Right lobe of liver (tissue), 6 donors: ENCODE results near the gene CACNA2D3. TPM values are rescaled to one million over a fixed set of nuclear protein-coding genes. Genes with fewer than 3 reads are reported as not detected.

Source experiments
- ATAC-seq, 4 donors: fragments of 200-7000 bp; cut with Tn5 transposase; one replicate each; pipeline ENCODE4 v1.9.1; 2020; ENCODE audit warnings: mild to moderate bottlenecking in 4 of 4, moderate library complexity in 4 of 4
- DNase-seq, 3 donors: peaks; one replicate each; pipeline ENCODE4 v3.0.0-alpha.2; 2020
- H3K27ac ChIP-seq, 3 donors: fragments of 200-600 bp; one replicate each; pipeline ENCODE4 v1.8.0; 2022
- H3K27me3 ChIP-seq, 2 donors: fragments of 200-600 bp; one replicate each; pipeline ENCODE4 v1.8.0; 2022
- H3K36me3 ChIP-seq, 4 donors: fragments of 200-600 bp; sonication (generic) in 1 of 4; one replicate each; pipeline versions ENCODE4 v1.5.1 to v1.8.0; 2017 to 2022; ENCODE audit warnings: control low read depth in 1 of 4
- H3K4me1 ChIP-seq, 4 donors: fragments of 200-600 bp; sonication (generic) in 1 of 4; one replicate each; pipeline versions ENCODE4 v1.5.1 to v1.8.0; 2017 to 2022; ENCODE audit warnings: control low read depth in 1 of 4
- H3K4me3 ChIP-seq, 3 donors: fragments of 200-600 bp; one replicate each; pipeline ENCODE4 v1.8.0; 2022
- H3K9me3 ChIP-seq, 4 donors: fragments of 200-600 bp; sonication (generic) in 1 of 4; one replicate each; pipeline versions ENCODE4 v1.5.1 to v1.8.0; 2017 to 2022; ENCODE audit warnings: control low read depth in 1 of 4
- POLR2A ChIP-seq: fragments of 450-650 bp; IDR thresholded peaks from one replicate; pipeline ENCODE4 v1.6.1; 2017; ENCODE audit warnings: antibody characterized with exemption, mild to moderate bottlenecking
- WGBS: methylation state at CpG from one replicate; pipeline ENCODE4 v1.1.6; 2018; ENCODE audit warnings: low coverage, low lambda C conversion rate; ENCODE audit not compliant: insufficient coverage; ENCODE audit errors: missing lambda C conversion rate; 5-methylcytosine and 5-hydroxymethylcytosine counted together
- intact Hi-C, 2 donors: fragments of 100-400 bp; cut with DNase I; formaldehyde crosslinking; loops; one replicate each; pipeline versions ENCODE4 v1.11.2 to v1.14.1; 2022
- total RNA-seq, 6 experiments: library from RNA; depleted of rRNA in 2 of 6; stranded (reverse); fragments of >200 nt in 2 of 6; fragmentation: NEBNext Ultra II Directional in 3 of 6; extraction: Animal tissue kit (Norgen Biotek cat#: 25700) in 3 of 6; gene quantifications; one replicate each; pipeline versions ENCODE4 v1.1.0 to v1.2.4, GENCODE V29; 2016 to 2023
- TF ChIP-seq, protein P1 (sequence below), 4 donors: fragments of 200-600 bp in 3 of 4; fragments of 450-650 bp in 1 of 4; IDR thresholded peaks; one replicate each; pipeline versions ENCODE4 v1.5.1 to v1.8.0; 2016 to 2022; ENCODE audit warnings: antibody characterized with exemption in 4 of 4, mild to moderate bottlenecking in 2 of 4
- donor health status: DM: no; HTN: yes; CAD: no.
- donor health status: DM: no; HTN: no; CAD: no.
- donor health status: DM: no; HTN: no; CAD: no.
- donor health status: DM: no; HTN: yes; CAD: no.
- donor health status: DM: no; HTN: yes; CAD: no.

CACNA2D3 gene
- total RNA-seq, 6 experiments from 2014 or later, result 0.28 to 0.87 TPM; not detected in 4

GRCh38 chr3:55014906-55015305, 892.6 kb downstream of the CACNA2D3 start:
- ATAC-seq (no peak), DNase-seq (no peak)
- intact Hi-C loops, result no loop called here
- Histone ChIP-seq H3K27ac (no peak overlapping the region), H3K4me3 (no peak overlapping the region), H3K4me1 (no peaks in the 10 kb centered on the region), H3K9me3 (no peaks in the 10 kb centered on the region), H3K36me3 (no peaks in the 10 kb centered on the region), H3K27me3 (no peaks in the 10 kb centered on the region)
- TF ChIP-seq POLR2A, result no peak
- TF ChIP-seq, protein P1, sequence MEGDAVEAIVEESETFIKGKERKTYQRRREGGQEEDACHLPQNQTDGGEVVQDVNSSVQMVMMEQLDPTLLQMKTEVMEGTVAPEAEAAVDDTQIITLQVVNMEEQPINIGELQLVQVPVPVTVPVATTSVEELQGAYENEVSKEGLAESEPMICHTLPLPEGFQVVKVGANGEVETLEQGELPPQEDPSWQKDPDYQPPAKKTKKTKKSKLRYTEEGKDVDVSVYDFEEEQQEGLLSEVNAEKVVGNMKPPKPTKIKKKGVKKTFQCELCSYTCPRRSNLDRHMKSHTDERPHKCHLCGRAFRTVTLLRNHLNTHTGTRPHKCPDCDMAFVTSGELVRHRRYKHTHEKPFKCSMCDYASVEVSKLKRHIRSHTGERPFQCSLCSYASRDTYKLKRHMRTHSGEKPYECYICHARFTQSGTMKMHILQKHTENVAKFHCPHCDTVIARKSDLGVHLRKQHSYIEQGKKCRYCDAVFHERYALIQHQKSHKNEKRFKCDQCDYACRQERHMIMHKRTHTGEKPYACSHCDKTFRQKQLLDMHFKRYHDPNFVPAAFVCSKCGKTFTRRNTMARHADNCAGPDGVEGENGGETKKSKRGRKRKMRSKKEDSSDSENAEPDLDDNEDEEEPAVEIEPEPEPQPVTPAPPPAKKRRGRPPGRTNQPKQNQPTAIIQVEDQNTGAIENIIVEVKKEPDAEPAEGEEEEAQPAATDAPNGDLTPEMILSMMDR (IDR thresholded peaks at IDR 0.05), result no peak
- WGBS, result 57% methylated on average over 5 of the region's 5 CpGs

DNA sequence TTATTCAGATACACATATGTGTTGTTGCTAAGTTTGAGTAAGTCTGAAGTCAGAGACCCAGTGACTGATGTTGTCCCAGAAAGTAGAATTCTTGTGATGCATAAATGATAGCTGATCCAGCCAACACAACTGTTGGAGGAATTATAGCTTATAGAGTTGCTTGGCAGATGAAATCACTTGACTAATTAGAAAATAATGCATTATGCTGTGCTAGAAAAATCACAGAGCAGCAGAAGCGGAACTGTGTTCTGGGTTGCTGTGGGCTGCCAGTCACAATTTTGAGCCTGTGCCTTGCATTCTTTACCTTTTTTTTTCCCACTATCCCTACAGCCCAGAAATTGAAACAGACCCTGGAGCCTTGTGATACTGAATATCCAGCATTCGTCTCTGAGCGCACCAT, 895.5 kb downstream of the CACNA2D3 start:
- Histone ChIP-seq H3K9me3 (no peaks in the 10 kb centered on the region), H3K4me1 (no peaks in the 10 kb centered on the region), H3K27ac (no peak overlapping the region), H3K4me3 (no peak overlapping the region), H3K36me3 (no peaks in the 10 kb centered on the region), H3K27me3 (no peaks in the 10 kb centered on the region)
- no peak for TF ChIP-seq POLR2A
- TF ChIP-seq, protein P1 (IDR thresholded peaks at IDR 0.05), result no peak
- WGBS, result 85% methylated on average over 3 of the region's 3 CpGs
- no peak for DNase-seq
- intact Hi-C loops, result no loop called here
- no peak for ATAC-seq

DNA sequence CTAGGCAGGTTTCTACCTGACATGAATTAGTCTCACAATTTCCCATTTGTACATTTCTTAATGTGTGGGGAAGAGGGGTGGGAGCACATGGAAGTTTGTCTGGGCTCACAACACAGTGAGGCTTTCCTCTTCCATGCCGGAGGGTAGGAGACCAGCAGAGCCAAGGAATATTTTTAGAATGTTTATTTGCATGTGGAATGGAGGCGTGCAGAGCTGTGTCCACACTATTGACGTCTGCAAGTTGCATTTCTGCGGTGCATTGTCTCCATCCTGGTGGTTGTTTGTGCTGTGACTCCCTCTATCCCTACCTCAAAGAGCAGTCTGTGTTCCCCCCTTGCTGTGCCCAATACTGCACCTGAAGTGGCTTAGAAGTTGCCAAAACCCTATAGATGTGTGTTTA, 908.6 kb downstream of the CACNA2D3 start:
- Histone ChIP-seq H3K9me3 (no peaks in the 10 kb centered on the region), H3K36me3 (no peaks in the 10 kb centered on the region), H3K4me1 (no peaks in the 10 kb centered on the region), H3K27me3 (no peaks in the 10 kb centered on the region), H3K4me3 (no peak overlapping the region), H3K27ac (no peak overlapping the region)
- intact Hi-C loops, result loop anchor here in 1 of 2 donors (5.0 kb wide), 1 partner anchor 631 kb away; no protein-coding TSS in a partner anchor
- no peak for TF ChIP-seq POLR2A
- TF ChIP-seq, protein P1 (IDR thresholded peaks at IDR 0.05), result no peak
- DNase-seq, result no peak
- ATAC-seq, result no peak
- WGBS, result 31% methylated on average over 3 of the region's 4 CpGs

GRCh38 chr3:55036883-55037577, 914.7 kb downstream of the CACNA2D3 start:
- no peak for TF ChIP-seq POLR2A
- TF ChIP-seq, protein P1 (IDR thresholded peaks at IDR 0.05), result no peak
- ATAC-seq, result no peak
- Histone ChIP-seq H3K27me3 (no peaks in the 10 kb centered on the region), H3K4me3 (no peak overlapping the region), H3K36me3 (no peaks in the 10 kb centered on the region), H3K4me1 (no peaks in the 10 kb centered on the region), H3K27ac (no peak overlapping the region), H3K9me3 (no peaks in the 10 kb centered on the region)
- intact Hi-C loops, result no loop called here
- 48% methylated on average over 5 of the region's 5 CpGs for WGBS
- DNase-seq, result no peak
